HepG2 (cell line): ENCODE data around the gene PLK2. TPM values are rescaled to one million over a fixed set of nuclear protein-coding genes. Genes with fewer than 3 reads are reported as not detected.

Source experiments
- AGO1 ChIP-seq: fragments of 200-400 bp; formaldehyde crosslinking; IDR thresholded peaks from 2 replicates; pipeline ENCODE4 v1.6.1; 2017; ENCODE audit warnings: mild to moderate bottlenecking, low read depth, low read length, moderate library complexity; ENCODE audit not compliant: poor library complexity, severe bottlenecking
- ARID3A ChIP-seq: IDR thresholded peaks from 2 replicates; pipeline ENCODE4 v1.6.1; 2012; ENCODE audit warnings: low read depth, low read length, improper control_type of control experiment
- ETV6 ChIP-seq: sonication (generic); formaldehyde crosslinking; conservative IDR thresholded peaks from 2 replicates; pipeline ENCODE4 v1.4.0; 2020; ENCODE audit warnings: missing genetic modification reagents
- FOXP1 ChIP-seq, 2 experiments: fragments of 450-650 bp in 1 of 2; IDR thresholded peaks; 2 replicates each; pipeline ENCODE4 v1.6.1; 2017 to 2018; ENCODE audit warnings: antibody characterized with exemption in 1 of 2
- HNRNPK ChIP-seq: fragments of 200-400 bp; formaldehyde crosslinking; IDR thresholded peaks from 2 replicates; pipeline ENCODE4 v1.6.1; 2018; ENCODE audit warnings: low read length, low read depth, moderate library complexity, mild to moderate bottlenecking; ENCODE audit not compliant: poor library complexity, severe bottlenecking
- KDM4B ChIP-seq: sonication (generic); formaldehyde crosslinking; IDR thresholded peaks from 2 replicates; pipeline ENCODE4 v1.4.0; 2020; ENCODE audit warnings: missing genetic modification reagents
- KLF12 ChIP-seq: sonication (generic); formaldehyde crosslinking; IDR thresholded peaks from 2 replicates; pipeline ENCODE4 v1.4.0; 2020; ENCODE audit warnings: missing genetic modification reagents, borderline replicate concordance
- KLF13 ChIP-seq: sonication (generic); formaldehyde crosslinking; IDR thresholded peaks from 2 replicates; pipeline ENCODE4 v1.4.0; 2020; ENCODE audit warnings: mild to moderate bottlenecking, missing genetic modification reagents
- LCORL ChIP-seq, 2 experiments: fragments of 450-650 bp in 1 of 2; sonication (generic) in 1 of 2; formaldehyde crosslinking in 1 of 2; IDR thresholded peaks; 2 replicates each; pipeline versions ENCODE4 v1.5.0 to v1.6.1; 2017 to 2020; ENCODE audit warnings: antibody characterized with exemption in 1 of 2, missing genetic modification reagents in 1 of 2
- NCOR1 ChIP-seq: fragments of 200-600 bp; sonication (generic); IDR thresholded peaks from 2 replicates; pipeline ENCODE4 v1.7.0; 2017; ENCODE audit warnings: antibody characterized with exemption, low read length, borderline replicate concordance
- REPIN1 ChIP-seq: sonication (generic); formaldehyde crosslinking; IDR thresholded peaks from 2 replicates; pipeline ENCODE4 v1.8.0; 2022; ENCODE audit warnings: missing genetic modification reagents, low read depth, mild to moderate bottlenecking, borderline replicate concordance
- SNAPC4 ChIP-seq: sonication (generic); formaldehyde crosslinking; IDR thresholded peaks from 2 replicates; pipeline ENCODE4 v1.4.0; 2020; ENCODE audit warnings: mild to moderate bottlenecking, missing genetic modification reagents
- SP140L ChIP-seq: sonication (generic); formaldehyde crosslinking; IDR thresholded peaks from 2 replicates; pipeline ENCODE4 v1.4.0; 2020; ENCODE audit warnings: missing genetic modification reagents, borderline replicate concordance
- TGIF2 ChIP-seq: IDR thresholded peaks from 2 replicates; pipeline ENCODE4 v1.6.1; 2016; ENCODE audit warnings: control low read depth, missing compliant biosample characterization
- U2AF1 ChIP-seq: fragments of 200-400 bp; formaldehyde crosslinking; optimal IDR thresholded peaks from 2 replicates; pipeline ENCODE3; 2017; ENCODE audit warnings: mild to moderate bottlenecking, low read depth, low read length
- UBTF ChIP-seq: sonication (generic); formaldehyde crosslinking; IDR thresholded peaks from 2 replicates; pipeline ENCODE4 v1.4.0; 2020; ENCODE audit warnings: mild to moderate bottlenecking, missing genetic modification reagents
- ZNF207 ChIP-seq: fragments of 450-650 bp; IDR thresholded peaks from 2 replicates; pipeline ENCODE4 v1.6.1; 2016; ENCODE audit warnings: antibody characterized with exemption, borderline replicate concordance
- ZNF296 ChIP-seq: sonication (generic); formaldehyde crosslinking; conservative IDR thresholded peaks from 2 replicates; pipeline ENCODE4 v1.5.0; 2020; ENCODE audit warnings: mild to moderate bottlenecking, missing genetic modification reagents
- ZNF446 ChIP-seq: sonication (generic); formaldehyde crosslinking; IDR thresholded peaks from 2 replicates; pipeline ENCODE4 v1.5.0; 2020; ENCODE audit warnings: mild to moderate bottlenecking, missing genetic modification reagents
- ZNF557 ChIP-seq: sonication (generic); formaldehyde crosslinking; IDR thresholded peaks from 2 replicates; pipeline ENCODE4 v1.4.0; 2020; ENCODE audit warnings: missing genetic modification reagents
- ZNF891 ChIP-seq: sonication (generic); formaldehyde crosslinking; IDR thresholded peaks from 2 replicates; pipeline ENCODE4 v1.5.0; 2020; ENCODE audit warnings: mild to moderate bottlenecking, missing genetic modification reagents
- polyA plus RNA-seq, 8 experiments: library from polyadenylated mRNA; depleted of rRNA in 3 of 8; stranded (reverse) in 7 of 8; unstranded in 1 of 8; fragments of >200 nt; fragmentation: Illumina TruSeq in 4 of 8; extraction: Trizol in 4 of 8; gene quantifications; 2 replicates each; pipeline versions ENCODE4 v1.2.1 to v1.2.3, GENCODE V29; 2011 to 2016; ENCODE audit warnings: low read depth in 4 of 8, missing spikeins in 1 of 8, mixed read lengths in 1 of 8; ENCODE audit not compliant: insufficient read depth in 1 of 8
- total RNA-seq, 5 experiments: library from RNA; depleted of rRNA; stranded (reverse); fragments of >200 nt; fragmentation: Illumina TruSeq; extraction: Trizol; gene quantifications; 2 replicates each; pipeline ENCODE4 v1.2.3, GENCODE V29; 2016; ENCODE audit warnings: low read depth in 1 of 5

Gene PLK2
- total and polyA plus RNA-seq, 2 of the 13 experiments (the other 11 are each of a cell fraction or from before 2014, with no cell fraction given) = 9.6 to 29.6 TPM

GRCh38 chr5:58462154-58462553 lies 2.3 kb upstream of the PLK2 start (continued):
- TF ChIP-seq ARID3A (0 out of 2 replicates have a peak, but pooled peaks have one; percentile 8), UBTF (no peak), FOXP1 (IDR thresholded peaks at IDR 0.05) (no peak), FOXP1 (CRISPR knock-in tag; IDR thresholded peaks at IDR 0.05) (no peak), ZNF296 (CRISPR knock-in tag) (no peak), ZNF891 (CRISPR knock-in tag) (no peak), ZNF557 (CRISPR knock-in tag) (no peak), ETV6 (no peak), HNRNPK (no peak), ZNF207 (no peak), SNAPC4 (no peak), TGIF2 (CRISPR knock-in tag) (no peak), NCOR1 (peak; percentile 77), KLF12 (no peak), ZNF446 (CRISPR knock-in tag) (no peak), KLF13 (CRISPR knock-in tag) (no peak), AGO1 (no peak), LCORL (IDR thresholded peaks at IDR 0.05) (no peak), LCORL (CRISPR knock-in tag; IDR thresholded peaks at IDR 0.05) (no peak), REPIN1 (CRISPR knock-in tag) (no peak), KDM4B (CRISPR knock-in tag) (no peak), SP140L (no peak), U2AF1 (no peak)
